ENCODE results near the gene DFFB.

DNA sequence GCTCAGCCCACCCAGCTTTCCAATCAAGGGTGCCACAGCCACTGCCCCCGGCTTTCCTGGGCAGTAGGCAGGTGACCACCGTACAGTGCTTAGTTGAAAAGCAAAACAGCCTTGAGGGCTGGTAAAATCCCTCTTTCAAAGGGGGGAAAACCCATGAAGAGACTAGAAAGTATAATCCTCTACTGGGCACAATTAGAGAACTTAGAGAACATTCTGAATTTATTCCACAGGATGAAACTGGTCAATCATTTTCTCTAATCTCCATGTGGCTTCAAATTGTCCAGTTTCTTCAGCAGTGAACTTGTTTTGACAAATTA is 45.7 kb upstream of the DFFB start:
- TF ChIP-seq, protein P1, sequence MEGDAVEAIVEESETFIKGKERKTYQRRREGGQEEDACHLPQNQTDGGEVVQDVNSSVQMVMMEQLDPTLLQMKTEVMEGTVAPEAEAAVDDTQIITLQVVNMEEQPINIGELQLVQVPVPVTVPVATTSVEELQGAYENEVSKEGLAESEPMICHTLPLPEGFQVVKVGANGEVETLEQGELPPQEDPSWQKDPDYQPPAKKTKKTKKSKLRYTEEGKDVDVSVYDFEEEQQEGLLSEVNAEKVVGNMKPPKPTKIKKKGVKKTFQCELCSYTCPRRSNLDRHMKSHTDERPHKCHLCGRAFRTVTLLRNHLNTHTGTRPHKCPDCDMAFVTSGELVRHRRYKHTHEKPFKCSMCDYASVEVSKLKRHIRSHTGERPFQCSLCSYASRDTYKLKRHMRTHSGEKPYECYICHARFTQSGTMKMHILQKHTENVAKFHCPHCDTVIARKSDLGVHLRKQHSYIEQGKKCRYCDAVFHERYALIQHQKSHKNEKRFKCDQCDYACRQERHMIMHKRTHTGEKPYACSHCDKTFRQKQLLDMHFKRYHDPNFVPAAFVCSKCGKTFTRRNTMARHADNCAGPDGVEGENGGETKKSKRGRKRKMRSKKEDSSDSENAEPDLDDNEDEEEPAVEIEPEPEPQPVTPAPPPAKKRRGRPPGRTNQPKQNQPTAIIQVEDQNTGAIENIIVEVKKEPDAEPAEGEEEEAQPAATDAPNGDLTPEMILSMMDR (conservative IDR thresholded peaks at IDR 0.05), result no peak
- no peak for TF ChIP-seq ZFX (IDR thresholded peaks at IDR 0.05)

Measured in C4-2B (cell line).